NCI-H2171 treated with DMSO at 0.1 percent for 48 hours (cell line): ENCODE data around the gene DNMT3B.
A peak's percentile ranks its signal among the peaks of the same experiment; 100 is the strongest.
"Not testable (repeated sequence)": the region's sequence is repeated elsewhere in the genome, so short reads cannot be mapped to it uniquely, and the experiment has no call there.

Source experiments
- DNase-seq: peaks from one replicate; lab custom pipeline; 2025; lab: John Stamatoyannopoulos, UW

The DNMT3B gene

GRCh38 chr20:32790751-32791057 lies 28.5 kb downstream of the DNMT3B start:
- DNase-seq = no peak

- DNase-seq = no peak
Observed at GRCh38 chr20:32792316-32792715, 30.1 kb downstream of the DNMT3B start.

GRCh38 chr20:32792731-32793458 lies 30.7 kb downstream of the DNMT3B start:
- no peak for DNase-seq

- no peak for DNase-seq
Observed at GRCh38 chr20:32796383-32796948, 34.3 kb downstream of the DNMT3B start.

GRCh38 chr20:32796981-32797451 lies 34.8 kb downstream of the DNMT3B start:
- no peak for DNase-seq

GRCh38 chr20:32797571-32797970 lies 35.4 kb downstream of the DNMT3B start:
- not testable (repeated sequence) for DNase-seq

- DNase-seq = no peak
Observed at GRCh38 chr20:32798046-32798981, 36.1 kb downstream of the DNMT3B start.

GRCh38 chr20:32803092-32803491 lies 40.9 kb downstream of the DNMT3B start:
- no peak for DNase-seq

GRCh38 chr20:32804022-32804715 lies 42.0 kb downstream of the DNMT3B start:
- DNase-seq = no peak

- DNase-seq = no peak
Observed at GRCh38 chr20:32804817-32805216, 42.6 kb downstream of the DNMT3B start.

- no peak for DNase-seq
Observed at GRCh38 chr20:32805721-32806120, 43.5 kb downstream of the DNMT3B start.

GRCh38 chr20:32806356-32806755 lies 44.2 kb downstream of the DNMT3B start:
- peak; percentile 78 for DNase-seq

GRCh38 chr20:32807706-32808105 lies 45.5 kb downstream of the DNMT3B start:
- no peak for DNase-seq

- no peak for DNase-seq
Observed at GRCh38 chr20:32808438-32808837, 46.3 kb downstream of the DNMT3B start.

- no peak for DNase-seq
Observed at GRCh38 chr20:32809907-32810306, 47.7 kb downstream of the DNMT3B start.

- DNase-seq = no peak
Observed at GRCh38 chr20:32810941-32811340, 48.8 kb downstream of the DNMT3B start.

GRCh38 chr20:32811886-32812285 lies 49.7 kb downstream of the DNMT3B start:
- no peak for DNase-seq

GRCh38 chr20:32819992-32820697 lies 58.0 kb downstream of the DNMT3B start:
- peak; percentile 75 for DNase-seq

- DNase-seq = no peak
Observed at GRCh38 chr20:32820698-32821377, 58.7 kb downstream of the DNMT3B start.

- DNase-seq = no peak
Observed at GRCh38 chr20:32822225-32822624, 60.0 kb downstream of the DNMT3B start.

GRCh38 chr20:32823078-32823477 lies 60.9 kb downstream of the DNMT3B start:
- DNase-seq = no peak
